Cerebellar nuclear complex (tissue), 1 donor: ENCODE results near the gene RRAGC.
A peak's percentile ranks its signal among the peaks of the same experiment; 100 is the strongest.
"Not testable (repeated sequence)": the region's sequence is repeated elsewhere in the genome, so short reads cannot be mapped to it uniquely, and the experiment has no call there.

ENCODE experiments used
- DNase-seq, 2 experiments: peaks; one replicate each; lab custom pipeline; 2025; lab: John Stamatoyannopoulos, UW

Gene RRAGC

DNA sequence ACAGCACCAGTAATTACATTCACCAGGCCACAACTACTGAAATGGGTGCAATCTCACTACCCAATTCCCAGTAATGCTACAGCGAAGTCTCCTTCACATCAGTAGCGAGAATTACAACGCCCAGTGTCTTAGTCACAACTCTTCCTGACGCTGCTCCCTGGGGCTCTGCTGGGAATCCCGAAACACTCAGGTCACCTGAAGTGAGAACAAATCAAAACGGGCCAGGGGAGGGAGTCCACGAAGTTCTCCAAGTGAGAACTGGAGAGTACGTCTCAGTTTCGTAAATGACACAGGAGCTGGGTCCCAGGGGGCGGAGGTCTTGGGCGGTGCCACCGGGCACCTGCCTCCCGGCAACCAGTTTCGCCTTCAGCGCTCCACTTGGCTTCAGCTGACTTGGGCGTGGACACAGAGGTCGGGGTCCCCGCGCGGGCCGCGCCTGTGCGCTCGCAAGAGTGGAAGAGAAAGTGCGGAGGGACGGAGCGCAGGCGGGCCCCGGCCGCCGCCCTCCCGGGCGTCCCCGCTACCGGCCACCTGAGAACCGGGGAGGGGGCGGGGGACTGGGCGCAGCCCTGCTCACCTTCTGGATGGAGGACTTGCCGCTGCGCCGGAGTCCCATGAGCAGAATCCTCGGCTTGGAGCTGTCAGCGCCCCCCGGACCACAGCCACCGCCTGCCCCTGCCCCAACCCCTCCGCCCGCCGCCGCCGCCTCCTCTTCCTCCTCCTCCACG lies 575 bp downstream of the RRAGC start:
- no peak for DNase-seq

DNA sequence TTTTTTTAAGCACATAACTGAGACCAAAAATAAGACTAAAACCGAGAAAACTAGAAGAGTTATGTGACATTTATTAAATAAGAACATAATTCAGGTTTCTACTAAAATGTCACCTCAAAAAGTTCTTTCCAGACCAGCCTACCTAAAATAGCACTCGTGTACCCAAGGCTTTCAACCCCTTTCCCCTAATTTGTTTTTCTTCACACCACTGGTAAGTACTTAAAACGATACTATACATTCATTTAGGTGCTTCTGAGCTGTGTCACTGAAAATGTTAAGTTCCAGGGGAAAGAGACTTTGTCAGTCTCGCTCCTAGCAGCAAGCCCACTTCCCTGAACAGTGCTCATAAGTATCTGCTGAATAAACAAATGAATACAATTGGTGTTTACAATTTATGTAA lies 6.8 kb downstream of the RRAGC start:
- DNase-seq, result no peak

DNA sequence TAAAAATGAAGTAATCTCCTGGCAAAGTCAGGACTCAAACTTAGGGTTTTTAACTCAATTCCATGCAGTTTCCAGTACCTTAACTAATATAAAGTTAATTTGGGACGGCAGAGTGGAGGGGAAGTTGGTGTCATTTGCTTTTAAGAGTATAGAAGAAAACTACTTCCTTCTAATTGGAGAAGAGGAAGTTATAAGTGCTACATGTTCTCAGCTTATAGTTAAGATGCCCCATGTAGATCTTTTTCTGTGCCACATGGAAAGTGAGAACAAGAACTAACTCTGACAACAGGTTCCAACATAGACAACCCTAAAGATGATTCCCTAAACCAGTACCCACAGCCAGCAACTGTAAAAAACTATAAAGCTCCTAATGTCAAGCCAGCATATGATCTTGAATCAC lies 11.5 kb downstream of the RRAGC start:
- DNase-seq, result no peak

DNA sequence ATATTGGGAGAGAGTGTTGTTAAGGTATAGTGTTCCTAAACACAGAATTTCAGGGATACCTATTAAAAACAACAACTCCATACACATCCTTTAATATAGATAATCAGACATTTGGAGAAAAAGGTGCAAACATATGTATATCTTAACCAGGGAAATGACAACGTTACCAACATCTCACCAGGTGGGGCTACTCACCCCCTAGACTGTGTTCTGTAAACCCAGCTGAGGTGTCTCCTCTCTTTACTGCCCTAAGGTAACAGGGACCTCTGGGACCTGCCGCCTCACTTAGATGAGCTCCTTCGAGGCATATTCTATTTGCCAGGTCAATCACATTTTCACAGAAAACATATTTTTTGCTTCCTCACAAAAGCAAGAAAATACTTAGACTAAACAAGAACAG lies 13.4 kb downstream of the RRAGC start:
- DNase-seq, result no peak

DNA sequence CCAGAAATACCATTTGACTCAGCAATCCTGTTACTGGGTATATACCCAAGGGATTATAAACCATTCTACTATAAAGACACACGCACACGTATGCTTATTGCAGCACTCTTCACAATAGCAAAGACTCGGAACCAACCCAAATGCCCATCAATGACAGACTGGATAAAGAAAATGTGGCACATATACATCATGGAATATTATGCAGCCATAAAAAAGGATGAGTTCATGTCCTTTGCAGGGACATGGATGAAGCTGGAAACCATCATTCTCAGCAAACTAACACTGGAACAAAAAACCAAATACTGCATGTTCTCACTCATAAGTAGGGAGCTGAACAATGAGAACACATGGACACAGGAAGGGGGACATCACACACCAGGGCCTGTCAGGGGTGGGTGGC lies 14.5 kb downstream of the RRAGC start:
- not testable (repeated sequence) for DNase-seq

DNA sequence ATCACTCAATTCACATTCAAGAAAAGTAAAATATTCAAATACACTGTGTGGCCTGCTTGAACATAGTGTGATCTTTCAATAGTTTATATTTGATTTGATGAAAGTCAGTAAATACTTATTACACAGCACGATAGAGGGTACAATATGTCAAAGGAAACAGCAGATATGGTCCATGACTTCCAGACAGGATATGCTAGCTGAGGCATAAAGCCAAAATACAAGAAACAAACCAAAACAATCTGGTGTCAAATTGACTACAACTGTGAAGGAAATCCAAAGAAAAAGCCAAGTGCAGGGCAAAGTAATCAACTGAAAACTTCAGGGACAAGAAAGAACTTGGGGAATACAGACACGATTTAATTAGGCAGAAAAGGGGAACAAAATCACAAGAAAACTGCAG lies 19.3 kb downstream of the RRAGC start:
- no peak for DNase-seq

DNA sequence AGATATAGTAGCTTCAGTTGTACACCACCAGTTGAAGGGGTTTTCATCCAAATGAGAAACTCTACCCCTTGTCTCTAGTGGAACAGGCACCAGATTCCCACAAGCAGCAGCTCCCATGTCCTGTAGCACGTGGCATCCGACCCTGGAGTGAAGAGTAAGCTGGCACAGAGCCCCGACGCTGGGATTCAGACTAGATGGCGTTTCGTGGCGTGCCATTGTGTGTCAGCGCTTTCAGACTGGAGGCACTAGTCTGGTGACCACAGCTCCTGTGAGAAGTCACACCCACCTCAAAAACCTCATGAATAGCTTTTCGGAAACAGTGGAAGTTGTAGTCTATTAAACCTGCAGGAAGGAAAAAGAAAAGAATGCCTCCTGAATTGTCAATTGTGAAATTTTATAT lies 20.2 kb downstream of the RRAGC start:
- DNase-seq, result no peak

DNA sequence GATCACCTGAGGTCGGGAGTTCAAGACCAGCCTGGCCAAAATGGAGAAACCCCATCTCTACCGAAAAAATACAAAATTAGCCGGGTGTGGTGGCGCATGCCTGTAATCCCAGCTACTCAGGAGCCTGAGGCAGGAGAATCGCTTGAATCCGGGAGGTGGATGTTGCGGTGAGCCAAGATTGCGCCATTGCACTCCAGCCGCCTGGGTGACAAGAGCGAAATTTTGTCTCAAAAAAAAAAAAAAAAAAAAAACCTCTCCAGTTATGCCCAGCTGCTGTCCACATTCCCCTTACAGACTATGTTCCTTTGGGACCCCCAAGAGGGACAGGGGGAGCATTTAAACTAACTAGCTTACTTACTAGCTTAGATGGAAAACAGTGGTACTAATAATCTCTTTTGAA lies 23.3 kb downstream of the RRAGC start:
- DNase-seq, result not testable (repeated sequence)

DNA sequence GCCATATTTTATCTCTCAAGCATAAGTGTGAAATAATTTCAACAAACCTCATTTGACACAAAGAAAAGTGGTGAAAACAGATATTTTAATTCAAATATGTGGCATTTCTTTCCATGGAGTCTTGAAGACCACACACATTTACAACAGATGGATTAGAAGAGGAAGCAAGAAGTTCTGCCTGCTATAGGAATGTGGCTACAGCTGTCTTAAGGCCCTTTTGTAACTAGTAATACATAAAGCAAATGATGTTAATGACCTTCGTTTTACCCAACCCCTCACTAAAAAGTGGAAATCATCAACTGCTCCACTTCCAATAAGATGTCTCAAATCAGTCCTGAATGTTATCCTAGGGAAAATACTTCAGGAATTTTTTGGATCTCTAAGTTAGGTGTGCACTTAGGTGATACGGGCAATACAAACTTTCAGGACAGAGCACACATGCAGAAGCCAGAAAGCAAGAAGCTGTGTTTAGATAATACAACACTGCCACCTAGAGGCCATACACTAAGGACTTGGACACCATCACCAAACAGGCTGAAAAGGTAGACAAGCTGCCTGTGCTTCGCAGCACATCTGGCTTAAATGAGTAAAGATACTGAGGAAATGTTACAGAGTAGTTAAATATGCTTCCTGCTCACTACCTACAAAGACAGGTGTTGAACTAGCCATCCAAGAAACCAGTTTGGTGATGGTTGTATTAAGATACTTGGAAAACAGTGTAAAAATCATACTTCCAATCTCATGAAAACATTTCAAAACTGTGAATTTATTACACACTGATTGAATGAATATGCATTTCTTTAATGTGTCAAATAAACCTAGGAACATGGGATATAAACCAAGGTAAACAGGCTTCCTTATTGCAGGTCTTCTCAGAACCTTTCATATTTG lies 24.4 kb downstream of the RRAGC start:
- DNase-seq, result peak in 1 of 2 experiments; percentile 3

DNA sequence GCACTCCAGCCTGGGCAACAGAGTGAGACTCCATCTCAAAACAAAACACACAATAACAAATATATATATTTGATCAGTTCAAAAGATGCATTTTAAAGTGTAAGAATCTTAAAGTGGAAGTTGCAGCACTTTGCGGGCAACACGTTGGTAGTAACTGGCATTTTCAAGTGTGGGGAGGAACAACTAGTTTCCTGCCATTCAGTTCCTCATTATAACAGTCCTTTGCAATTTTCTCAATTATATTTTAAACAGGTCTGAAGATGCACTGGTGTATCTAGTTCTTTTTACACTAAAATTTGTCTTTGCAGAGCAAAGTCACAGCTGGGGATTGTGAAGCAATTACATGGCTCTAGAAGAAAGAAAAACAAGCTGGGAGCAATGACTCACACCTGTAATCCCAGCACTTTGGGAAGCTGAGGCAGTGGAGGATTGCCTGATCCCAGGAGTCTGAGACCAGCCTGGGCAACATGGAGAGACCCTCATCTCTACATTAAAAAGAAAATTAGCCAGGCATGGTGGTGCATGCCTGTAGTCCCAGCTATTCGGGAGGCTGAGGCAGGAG lies 25.3 kb downstream of the RRAGC start:
- no peak for DNase-seq

DNA sequence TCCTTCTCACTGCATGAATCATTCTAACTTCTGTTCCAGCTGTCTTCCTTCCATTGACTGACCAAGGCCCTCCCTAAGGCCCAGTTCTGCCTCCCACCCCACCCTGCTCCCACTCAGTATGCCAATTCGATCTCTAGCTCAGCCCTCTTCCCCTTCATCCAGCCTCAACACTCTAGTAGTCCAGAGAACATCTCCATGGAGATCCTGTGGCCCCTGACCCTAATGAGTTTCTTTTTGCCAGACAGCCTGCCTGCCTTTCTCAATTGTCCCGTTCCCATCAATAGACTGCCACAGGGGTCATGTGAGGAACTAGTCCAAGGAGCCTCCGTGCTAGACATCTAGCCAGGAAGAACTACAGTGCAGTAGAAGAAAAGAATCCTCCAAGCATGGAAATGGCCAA lies 26.4 kb downstream of the RRAGC start:
- DNase-seq, result no peak

DNA sequence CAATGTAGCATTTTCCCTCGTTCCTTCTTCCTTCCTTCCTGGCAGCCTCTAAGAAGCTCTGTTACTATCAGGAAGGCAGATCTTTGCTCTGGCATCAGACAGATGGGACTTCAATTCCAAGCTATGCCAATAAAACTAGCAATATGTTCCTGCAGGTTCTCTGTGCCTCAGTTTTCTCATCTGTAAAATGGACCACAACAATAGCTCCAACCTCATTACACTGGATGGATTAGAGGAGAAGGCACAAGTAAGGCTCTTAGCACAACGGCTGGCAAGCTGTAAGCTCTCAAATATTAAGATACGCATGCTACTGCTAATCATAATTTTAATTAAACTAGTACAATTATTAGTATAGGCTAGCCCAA lies 27.2 kb downstream of the RRAGC start:
- DNase-seq, result no peak

DNA sequence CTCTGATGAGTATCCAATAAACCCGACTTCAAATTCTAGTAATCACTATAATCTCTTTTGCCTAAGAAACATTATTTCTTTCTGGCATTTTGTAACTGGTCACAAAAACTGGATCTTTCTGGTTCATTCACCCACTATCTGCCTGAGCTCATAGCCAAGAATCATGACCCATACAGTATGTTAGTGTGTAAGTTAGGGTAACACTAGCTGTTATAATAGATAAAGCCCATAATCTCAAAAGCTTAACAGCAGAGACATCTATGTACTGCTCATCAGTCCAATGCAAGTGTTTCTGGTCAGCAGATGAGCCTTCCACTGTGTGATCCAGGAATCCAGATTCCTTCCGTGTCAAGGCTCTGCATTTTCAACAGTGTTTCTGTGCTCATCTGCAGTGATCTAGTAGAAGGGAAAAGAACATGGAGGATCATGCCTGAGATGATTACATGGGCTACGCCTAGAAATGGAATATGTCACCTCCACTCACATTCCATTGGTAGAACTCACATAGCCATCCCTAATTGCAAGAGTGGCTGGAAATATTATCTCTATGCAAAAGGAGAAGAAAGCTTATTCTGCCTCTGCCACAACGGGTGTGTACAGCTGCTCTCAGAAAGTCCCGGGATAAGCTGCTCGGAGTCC lies 27.7 kb downstream of the RRAGC start:
- no peak for DNase-seq

DNA sequence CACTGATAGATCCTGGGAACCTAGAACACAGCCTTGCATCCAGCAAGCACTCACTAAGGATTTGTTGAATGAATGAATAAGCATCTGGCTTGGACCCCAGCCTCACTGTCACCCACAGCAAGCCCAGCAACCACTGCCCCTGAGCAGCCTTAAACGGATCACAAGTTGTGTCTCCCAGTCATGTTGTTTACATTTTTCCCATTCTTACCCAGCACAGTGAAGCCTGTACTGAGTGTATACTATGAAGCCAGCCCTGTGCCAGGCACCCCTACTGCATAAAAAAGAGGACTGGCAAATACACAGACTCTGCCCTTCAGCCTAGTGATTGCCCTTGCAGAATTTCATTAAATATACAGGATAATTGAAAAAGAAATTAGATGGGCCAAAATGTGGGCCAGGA lies 30.2 kb downstream of the RRAGC start:
- no peak for DNase-seq

DNA sequence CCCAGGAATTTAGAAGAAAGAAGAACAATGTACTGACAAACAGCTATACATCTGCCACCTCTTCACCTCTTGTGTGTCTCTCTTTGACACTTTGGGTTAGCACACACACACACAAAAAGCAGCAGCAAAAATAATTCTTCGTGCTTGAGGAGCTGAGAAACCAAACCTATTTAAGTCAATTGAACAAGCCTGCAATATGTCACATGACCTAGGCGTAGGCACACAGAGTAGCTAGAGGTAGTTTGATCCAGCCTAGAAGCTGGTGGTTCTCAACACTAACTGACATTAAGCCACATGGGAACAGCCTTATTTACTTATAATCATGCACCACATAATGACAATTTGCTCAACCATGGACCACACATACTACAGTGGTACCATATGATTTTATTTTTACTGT lies 32.3 kb downstream of the RRAGC start:
- DNase-seq, result no peak

DNA sequence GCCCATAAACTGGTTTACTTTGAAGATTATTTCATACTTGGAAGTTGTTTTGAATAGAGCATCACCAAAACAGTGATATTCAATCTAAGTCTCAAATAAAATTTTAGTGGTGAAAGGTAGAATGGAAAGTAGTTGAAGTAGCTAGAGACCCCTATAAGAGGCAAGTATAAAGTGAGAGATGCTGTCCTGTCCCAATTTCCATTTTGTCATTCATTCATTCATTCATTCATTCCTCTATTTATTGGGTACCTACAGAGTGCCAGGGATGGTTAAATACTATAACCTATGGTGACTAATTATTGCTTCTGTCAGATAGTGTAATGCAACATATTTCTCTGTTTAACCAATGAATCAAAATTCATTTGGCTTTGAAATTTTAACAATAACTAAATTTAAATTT lies 32.7 kb downstream of the RRAGC start:
- DNase-seq, result no peak

DNA sequence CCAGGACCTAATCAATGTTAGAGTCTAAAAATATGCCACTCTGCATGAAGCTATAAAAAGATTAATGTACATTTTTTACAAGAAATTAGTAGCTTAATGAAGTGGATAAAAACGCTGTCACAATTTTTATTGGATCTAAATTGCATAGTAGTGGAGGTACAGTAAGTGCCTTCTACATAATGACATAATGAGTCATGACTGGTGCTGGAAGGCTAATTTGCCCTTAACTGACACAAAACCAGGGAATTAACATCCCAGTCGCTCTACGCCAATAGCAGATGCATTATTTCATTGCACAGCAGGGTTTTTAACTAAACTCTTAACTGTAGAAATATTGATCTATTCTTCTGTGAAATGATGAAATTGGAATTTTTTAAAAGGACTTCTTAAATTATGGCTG lies 33.3 kb downstream of the RRAGC start:
- DNase-seq, result no peak

DNA sequence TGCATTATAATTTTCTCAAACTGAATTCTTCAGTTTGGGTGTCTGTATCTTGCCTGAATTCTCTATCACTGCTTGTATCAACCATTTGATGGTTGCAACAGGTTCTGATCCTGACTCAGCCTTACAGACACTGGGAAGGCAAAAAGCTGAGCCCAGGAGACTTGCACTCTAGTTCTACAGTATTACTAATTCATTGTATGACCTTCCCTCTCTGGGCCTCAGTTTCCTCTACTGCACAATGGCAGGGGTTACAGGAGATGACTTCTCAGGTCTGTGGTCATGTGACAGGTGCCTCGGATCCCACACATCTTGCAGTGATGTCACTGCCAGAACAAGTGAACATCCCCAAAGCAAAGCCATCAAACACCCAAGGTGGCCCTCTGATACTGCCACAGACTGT lies 38.7 kb downstream of the RRAGC start:
- DNase-seq, result no peak

DNA sequence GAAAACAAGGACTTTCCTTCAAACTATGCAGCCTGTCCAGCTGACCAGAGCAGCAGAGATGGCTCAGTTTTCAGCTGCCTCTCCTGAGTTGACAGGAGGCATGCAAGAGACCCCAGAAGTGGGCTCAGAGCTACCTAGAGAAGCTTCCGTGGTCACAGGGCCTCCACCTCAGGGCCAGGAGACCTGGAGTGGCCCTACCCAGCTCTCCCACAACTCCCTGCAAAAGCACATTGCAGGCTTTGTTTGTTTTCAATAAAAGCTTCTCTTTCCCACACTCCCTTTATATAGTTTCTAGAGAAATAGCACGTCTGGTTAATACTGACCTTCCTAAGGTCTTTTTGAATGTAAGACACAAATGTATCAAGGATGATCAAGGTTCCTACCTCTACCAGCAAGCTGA lies 40.1 kb downstream of the RRAGC start:
- DNase-seq, result no peak

DNA sequence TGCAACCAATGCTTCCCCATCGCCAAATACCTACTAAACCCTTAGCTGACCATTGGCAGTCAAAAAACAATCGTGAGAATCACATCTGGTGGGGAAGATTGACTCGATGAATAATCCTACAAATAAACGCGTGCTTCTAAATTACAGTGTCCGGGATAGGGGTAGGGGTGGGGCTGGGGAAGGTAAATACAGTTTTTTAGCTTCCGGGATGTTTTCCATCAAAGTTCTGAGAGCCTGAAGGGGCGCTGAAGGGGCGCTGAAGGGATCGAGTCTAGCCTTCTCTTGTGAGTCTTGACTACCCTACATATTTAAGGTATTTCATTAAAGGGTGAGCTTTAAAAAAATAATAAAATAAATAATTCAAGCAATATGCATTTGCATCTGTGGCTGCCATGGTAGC lies 40.5 kb downstream of the RRAGC start:
- no peak for DNase-seq

DNA sequence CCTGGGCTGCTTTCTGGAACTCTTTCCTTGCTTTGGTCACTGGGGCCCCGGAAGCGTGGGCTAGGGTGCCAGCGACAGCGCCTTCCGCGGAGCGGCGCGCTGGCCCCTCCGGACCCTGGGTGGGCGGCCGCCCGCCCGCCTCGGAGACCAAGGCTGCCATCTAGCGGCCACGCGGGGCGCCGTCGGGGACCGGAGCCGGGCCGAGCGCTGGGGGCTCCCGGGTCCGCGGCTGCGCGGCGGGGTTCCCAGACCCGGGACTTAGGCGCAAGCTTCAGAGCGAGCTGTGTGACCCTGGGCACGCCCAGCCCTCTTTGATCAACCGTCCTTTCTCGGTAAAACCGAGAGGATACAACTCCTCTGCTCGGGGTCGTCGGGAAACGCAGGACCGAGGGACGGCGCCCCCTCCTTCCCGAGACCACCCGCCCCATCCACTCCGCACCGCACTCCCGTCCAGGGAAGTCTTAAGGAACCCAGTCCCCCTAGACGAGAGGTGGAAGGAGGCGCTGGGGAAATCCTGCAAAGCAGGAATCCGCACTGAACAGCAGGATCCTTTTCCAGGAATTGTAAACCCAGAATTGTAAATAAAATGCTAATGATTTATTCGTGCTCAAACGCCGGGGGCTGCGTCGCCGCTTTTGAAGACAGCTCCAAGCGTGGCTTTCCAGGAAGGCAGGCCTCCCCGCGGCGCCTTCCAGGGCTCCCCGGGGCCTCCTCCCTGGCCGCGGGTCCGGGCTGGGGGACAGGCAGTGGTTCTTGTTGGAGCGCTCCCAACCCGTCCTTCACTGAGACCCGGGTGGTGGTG lies 41.2 kb downstream of the RRAGC start:
- DNase-seq, result no peak
